Measurements from ENCODE around the gene GET4. TPM values are rescaled to one million over a fixed set of nuclear protein-coding genes. Genes with fewer than 3 reads are reported as not detected.
A peak's percentile ranks its signal among the peaks of the same experiment; 100 is the strongest.

GET4 gene
- total RNA-seq, 3 donors from 2014 or later (not counting 1 experiment from before 2014, with no cell fraction given): 69.3 to 81.6 (median 73.2) TPM

GRCh38 chr7:831596-832166, 44.7 kb upstream of the GET4 start:
- 29% methylated on average over 5 of the region's 7 CpGs for WGBS (ENCODE audit: insufficient coverage)
- DNase-seq (peak in 1 of 2 donors; percentile 57), ATAC-seq (peak in 2 of 3 donors; percentile 33 to 53)
- Mint-ChIP-seq H3K27me3 (ENCODE audit: low read depth in 2 of 2) (no peaks in the 10 kb centered on the region), H3K4me3 (peak overlapping the region; percentile 76), H3K4me1 (peaks cover 35 to 42% of the 10 kb centered on the region in 2 donors), H3K27ac (peak overlapping the region; percentile 69 to 77), H3K36me3 (no peaks in the 10 kb centered on the region), H3K9me3 (no peaks in the 10 kb centered on the region)
- Histone ChIP-seq H3K27ac (ENCODE audit: low read length) (peak overlapping the region; percentile 72), H3K36me3 (ENCODE audit: control insufficient read depth, insufficient read depth, low read length) (no peaks in the 10 kb centered on the region), H3K27me3 (ENCODE audit: control insufficient read depth, insufficient read depth, low read length) (no peaks in the 10 kb centered on the region), H3K4me3 (ENCODE audit: low read length) (no peak overlapping the region), H3K4me1 (ENCODE audit: control insufficient read depth, insufficient read depth, low read length) (peaks cover 30% of the 10 kb centered on the region), H3K9me3 (ENCODE audit: control insufficient read depth, insufficient read depth, low read length) (no peaks in the 10 kb centered on the region)
- intact Hi-C loops (cut with micrococcal nuclease): no loop called here
- TF ChIP-seq CTCF (IDR thresholded peaks at IDR 0.05): no peak

- H3K27ac ChIP-seq (ENCODE audit: low read length): peak within 1 kb of the TSS; percentile 72
- H3K4me3 ChIP-seq (ENCODE audit: low read length): no peak within 1 kb of the TSS
- Mint-ChIP-seq H3K27me3 (ENCODE audit: low read depth in 2 of 2) (no peaks in the 10 kb centered on the region), H3K4me3 (peak within 1 kb of the TSS; percentile 76), H3K36me3 (no peaks in the 10 kb centered on the region), H3K27ac (peak within 1 kb of the TSS; percentile 69 to 77), H3K9me3 (no peaks in the 10 kb centered on the region), H3K4me1 (peaks cover 35 to 42% of the 10 kb centered on the region in 2 donors)
- H3K27me3 ChIP-seq (ENCODE audit: control insufficient read depth, insufficient read depth, low read length): no peaks in the 10 kb centered on the region
- 57% methylated on average over 23 of the region's 24 CpGs for WGBS (ENCODE audit: insufficient coverage)
- peaks cover 2% of the 10 kb centered on the region for H3K36me3 ChIP-seq (ENCODE audit: control insufficient read depth, insufficient read depth, low read length)
- peaks cover 30% of the 10 kb centered on the region for H3K4me1 ChIP-seq (ENCODE audit: control insufficient read depth, insufficient read depth, low read length)
- TF ChIP-seq CTCF (IDR thresholded peaks at IDR 0.05): no peak
- H3K9me3 ChIP-seq (ENCODE audit: control insufficient read depth, insufficient read depth, low read length): no peaks in the 10 kb centered on the region
- intact Hi-C loops (cut with micrococcal nuclease): no loop called here
- peak; percentile 25 to 85 for DNase-seq
- ATAC-seq: peak; percentile 50 to 84 (median 74)
Observed at GRCh38 chr7:832167-832967, 44.0 kb upstream of the GET4 start, which contains the start of gene SUN1. SUN1 (plus strand) TSS chr7:832476; CDS start chr7:832525, 49 bp downstream.

- peak overlapping the region; percentile 69 to 77 for H3K27ac Mint-ChIP-seq
- H3K4me3 ChIP-seq (ENCODE audit: low read length): no peak overlapping the region
- H3K9me3 ChIP-seq (ENCODE audit: control insufficient read depth, insufficient read depth, low read length): no peaks in the 10 kb centered on the region
- peak overlapping the region; percentile 72 for H3K27ac ChIP-seq (ENCODE audit: low read length)
- 96% methylated on average over 15 of the region's 15 CpGs for WGBS (ENCODE audit: insufficient coverage)
- no peak for TF ChIP-seq CTCF (IDR thresholded peaks at IDR 0.05)
- no peaks in the 10 kb centered on the region for H3K27me3 Mint-ChIP-seq (ENCODE audit: low read depth in 2 of 2)
- no peaks in the 10 kb centered on the region for H3K9me3 Mint-ChIP-seq
- peaks cover 2% of the 10 kb centered on the region for H3K36me3 ChIP-seq (ENCODE audit: control insufficient read depth, insufficient read depth, low read length)
- peaks cover 35 to 42% of the 10 kb centered on the region in 2 donors for H3K4me1 Mint-ChIP-seq
- H3K36me3 Mint-ChIP-seq: no peaks in the 10 kb centered on the region
- ATAC-seq (no peak), DNase-seq (no peak)
- peak overlapping the region; percentile 76 for H3K4me3 Mint-ChIP-seq
- intact Hi-C loops (cut with micrococcal nuclease): no loop called here
- H3K27me3 ChIP-seq (ENCODE audit: control insufficient read depth, insufficient read depth, low read length): no peaks in the 10 kb centered on the region
- peaks cover 30% of the 10 kb centered on the region for H3K4me1 ChIP-seq (ENCODE audit: control insufficient read depth, insufficient read depth, low read length)
Observed at GRCh38 chr7:832968-833424, 43.4 kb upstream of the GET4 start.

All from natural killer cell (primary cell).